HCT116 (cell line): ENCODE measurements around the gene KIFC3.

Experiments used
- EZH2phosphoT487 ChIP-seq: fragments of 200-600 bp; IDR thresholded peaks from 2 replicates; pipeline ENCODE4 v1.6.1; 2018; ENCODE audit warnings: antibody characterized with exemption, borderline replicate concordance
- SP1 ChIP-seq: IDR thresholded peaks from 2 replicates; pipeline ENCODE4 v1.6.1; 2012; ENCODE audit warnings: low read depth
- TCF7L2 ChIP-seq: IDR thresholded peaks from 2 replicates; pipeline ENCODE4 v1.7.0; 2011; ENCODE audit warnings: borderline replicate concordance, inconsistent platforms; ENCODE audit not compliant: insufficient read depth, insufficient read length; ENCODE audit errors: extremely low read depth
- YY1 ChIP-seq: IDR thresholded peaks from 2 replicates; pipeline ENCODE4 v1.6.1; 2011; ENCODE audit warnings: low read length, low read depth, moderate library complexity, mild to moderate bottlenecking; ENCODE audit not compliant: insufficient replicate concordance; ENCODE audit errors: extremely low read depth
- TF ChIP-seq, protein P1 (sequence below): IDR thresholded peaks from 2 replicates; pipeline ENCODE4 v1.6.1; 2011; ENCODE audit warnings: mild to moderate bottlenecking, low read length, moderate library complexity; ENCODE audit not compliant: insufficient replicate concordance; ENCODE audit errors: extremely low read depth
- TF ChIP-seq, protein P2 (sequence below), 3 experiments: fragments of 200-600 bp in 1 of 3; sonication (generic) in 1 of 3; IDR thresholded peaks in 2 of 3; conservative IDR thresholded peaks in 1 of 3; 2 replicates each; pipeline ENCODE4 v1.5.1; 2012 to 2017; ENCODE audit warnings: low read depth in 2 of 3, low read length in 2 of 3, antibody characterized with exemption in 1 of 3, borderline replicate concordance in 1 of 3, control low read depth in 1 of 3, mild to moderate bottlenecking in 1 of 3, mixed read lengths in 1 of 3, mixed run types in 1 of 3, moderate library complexity in 1 of 3; ENCODE audit not compliant: insufficient read depth in 1 of 3
- TF ChIP-seq, protein P3 (sequence below): IDR thresholded peaks from 2 replicates; pipeline ENCODE4 v1.6.1; 2012
- TF ChIP-seq, protein P4 (sequence below): IDR thresholded peaks from 2 replicates; pipeline ENCODE4 v1.6.1; 2012; ENCODE audit warnings: low read depth

DNA sequence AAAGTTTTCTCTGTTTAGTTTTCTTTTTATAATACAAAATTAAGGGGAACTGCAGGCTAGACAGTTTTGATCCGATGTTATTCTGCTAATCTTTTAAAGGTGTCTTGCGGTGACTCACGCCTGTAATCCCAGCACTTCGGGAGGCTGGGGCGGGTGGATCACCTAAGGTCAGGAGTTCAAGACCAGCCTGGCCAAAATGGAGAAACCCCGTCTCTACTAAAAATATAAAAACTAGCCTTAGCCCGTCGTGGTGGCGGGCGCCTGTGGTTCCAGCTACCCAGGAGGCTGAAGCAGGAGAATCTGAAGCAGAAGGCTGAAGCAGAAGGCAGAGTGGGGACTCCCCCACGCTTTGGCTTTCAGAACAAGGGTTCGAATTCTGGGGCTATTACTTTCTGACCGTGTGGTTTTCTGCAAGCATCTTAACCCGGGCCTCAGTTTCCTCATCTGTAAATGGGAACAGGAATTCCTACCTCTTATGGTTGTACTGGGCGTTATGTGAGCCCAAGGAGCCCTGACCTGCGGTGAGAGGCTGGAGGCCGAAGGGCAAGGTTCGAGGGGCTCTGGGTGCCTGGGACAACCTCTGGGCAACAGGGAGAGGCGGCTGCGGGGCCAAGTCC, 67.9 kb downstream of the KIFC3 start:
- TF ChIP-seq, protein P1, sequence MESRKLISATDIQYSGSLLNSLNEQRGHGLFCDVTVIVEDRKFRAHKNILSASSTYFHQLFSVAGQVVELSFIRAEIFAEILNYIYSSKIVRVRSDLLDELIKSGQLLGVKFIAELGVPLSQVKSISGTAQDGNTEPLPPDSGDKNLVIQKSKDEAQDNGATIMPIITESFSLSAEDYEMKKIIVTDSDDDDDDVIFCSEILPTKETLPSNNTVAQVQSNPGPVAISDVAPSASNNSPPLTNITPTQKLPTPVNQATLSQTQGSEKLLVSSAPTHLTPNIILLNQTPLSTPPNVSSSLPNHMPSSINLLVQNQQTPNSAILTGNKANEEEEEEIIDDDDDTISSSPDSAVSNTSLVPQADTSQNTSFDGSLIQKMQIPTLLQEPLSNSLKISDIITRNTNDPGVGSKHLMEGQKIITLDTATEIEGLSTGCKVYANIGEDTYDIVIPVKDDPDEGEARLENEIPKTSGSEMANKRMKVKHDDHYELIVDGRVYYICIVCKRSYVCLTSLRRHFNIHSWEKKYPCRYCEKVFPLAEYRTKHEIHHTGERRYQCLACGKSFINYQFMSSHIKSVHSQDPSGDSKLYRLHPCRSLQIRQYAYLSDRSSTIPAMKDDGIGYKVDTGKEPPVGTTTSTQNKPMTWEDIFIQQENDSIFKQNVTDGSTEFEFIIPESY: no peak
- no peak for TF ChIP-seq YY1
- no peak for TF ChIP-seq EZH2phosphoT487
- TF ChIP-seq, protein P2, sequence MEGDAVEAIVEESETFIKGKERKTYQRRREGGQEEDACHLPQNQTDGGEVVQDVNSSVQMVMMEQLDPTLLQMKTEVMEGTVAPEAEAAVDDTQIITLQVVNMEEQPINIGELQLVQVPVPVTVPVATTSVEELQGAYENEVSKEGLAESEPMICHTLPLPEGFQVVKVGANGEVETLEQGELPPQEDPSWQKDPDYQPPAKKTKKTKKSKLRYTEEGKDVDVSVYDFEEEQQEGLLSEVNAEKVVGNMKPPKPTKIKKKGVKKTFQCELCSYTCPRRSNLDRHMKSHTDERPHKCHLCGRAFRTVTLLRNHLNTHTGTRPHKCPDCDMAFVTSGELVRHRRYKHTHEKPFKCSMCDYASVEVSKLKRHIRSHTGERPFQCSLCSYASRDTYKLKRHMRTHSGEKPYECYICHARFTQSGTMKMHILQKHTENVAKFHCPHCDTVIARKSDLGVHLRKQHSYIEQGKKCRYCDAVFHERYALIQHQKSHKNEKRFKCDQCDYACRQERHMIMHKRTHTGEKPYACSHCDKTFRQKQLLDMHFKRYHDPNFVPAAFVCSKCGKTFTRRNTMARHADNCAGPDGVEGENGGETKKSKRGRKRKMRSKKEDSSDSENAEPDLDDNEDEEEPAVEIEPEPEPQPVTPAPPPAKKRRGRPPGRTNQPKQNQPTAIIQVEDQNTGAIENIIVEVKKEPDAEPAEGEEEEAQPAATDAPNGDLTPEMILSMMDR (IDR thresholded peaks at IDR 0.05 in 2 of 3, conservative IDR thresholded peaks at IDR 0.05 in 1 of 3; ENCODE audit: borderline replicate concordance in 1 of 3, insufficient read depth in 1 of 3, low read depth in 2 of 3, low read length in 2 of 3): no peak
- no peak for TF ChIP-seq TCF7L2
- TF ChIP-seq SP1: no peak
- TF ChIP-seq, protein P3, sequence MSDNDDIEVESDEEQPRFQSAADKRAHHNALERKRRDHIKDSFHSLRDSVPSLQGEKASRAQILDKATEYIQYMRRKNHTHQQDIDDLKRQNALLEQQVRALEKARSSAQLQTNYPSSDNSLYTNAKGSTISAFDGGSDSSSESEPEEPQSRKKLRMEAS: no peak
- TF ChIP-seq, protein P4, sequence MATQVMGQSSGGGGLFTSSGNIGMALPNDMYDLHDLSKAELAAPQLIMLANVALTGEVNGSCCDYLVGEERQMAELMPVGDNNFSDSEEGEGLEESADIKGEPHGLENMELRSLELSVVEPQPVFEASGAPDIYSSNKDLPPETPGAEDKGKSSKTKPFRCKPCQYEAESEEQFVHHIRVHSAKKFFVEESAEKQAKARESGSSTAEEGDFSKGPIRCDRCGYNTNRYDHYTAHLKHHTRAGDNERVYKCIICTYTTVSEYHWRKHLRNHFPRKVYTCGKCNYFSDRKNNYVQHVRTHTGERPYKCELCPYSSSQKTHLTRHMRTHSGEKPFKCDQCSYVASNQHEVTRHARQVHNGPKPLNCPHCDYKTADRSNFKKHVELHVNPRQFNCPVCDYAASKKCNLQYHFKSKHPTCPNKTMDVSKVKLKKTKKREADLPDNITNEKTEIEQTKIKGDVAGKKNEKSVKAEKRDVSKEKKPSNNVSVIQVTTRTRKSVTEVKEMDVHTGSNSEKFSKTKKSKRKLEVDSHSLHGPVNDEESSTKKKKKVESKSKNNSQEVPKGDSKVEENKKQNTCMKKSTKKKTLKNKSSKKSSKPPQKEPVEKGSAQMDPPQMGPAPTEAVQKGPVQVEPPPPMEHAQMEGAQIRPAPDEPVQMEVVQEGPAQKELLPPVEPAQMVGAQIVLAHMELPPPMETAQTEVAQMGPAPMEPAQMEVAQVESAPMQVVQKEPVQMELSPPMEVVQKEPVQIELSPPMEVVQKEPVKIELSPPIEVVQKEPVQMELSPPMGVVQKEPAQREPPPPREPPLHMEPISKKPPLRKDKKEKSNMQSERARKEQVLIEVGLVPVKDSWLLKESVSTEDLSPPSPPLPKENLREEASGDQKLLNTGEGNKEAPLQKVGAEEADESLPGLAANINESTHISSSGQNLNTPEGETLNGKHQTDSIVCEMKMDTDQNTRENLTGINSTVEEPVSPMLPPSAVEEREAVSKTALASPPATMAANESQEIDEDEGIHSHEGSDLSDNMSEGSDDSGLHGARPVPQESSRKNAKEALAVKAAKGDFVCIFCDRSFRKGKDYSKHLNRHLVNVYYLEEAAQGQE: no peak
